ENCODE results near the gene SNW1. TPM values are rescaled to one million over a fixed set of nuclear protein-coding genes. Genes with fewer than 3 reads are reported as not detected.
A peak's percentile ranks its signal among the peaks of the same experiment; 100 is the strongest.

Gene SNW1
- total RNA-seq, 1 experiment from 2014 or later, result 67.5 TPM

- peaks cover 59% of the 10 kb centered on the region for H3K36me3 ChIP-seq (ENCODE audit: low read depth, low read length)
- H3F3A ChIP-seq (ENCODE audit: low read length, unreplicated experiment), result peaks cover 2% of the 10 kb centered on the region
- CTCF ChIA-PET, result no interaction called here
These were observed 38.7 kb downstream of the SNW1 start for GRCh38 chr14:77722301-77722700.

GRCh38 chr14:77721437-77721836 lies 39.5 kb downstream of the SNW1 start:
- intact Hi-C loops (cut with micrococcal nuclease), result no loop called here
- Histone ChIP-seq H3K9me3 (ENCODE audit: low read length) (no peaks in the 10 kb centered on the region), H3K27me3 (ENCODE audit: low read length) (no peaks in the 10 kb centered on the region), H3F3A (ENCODE audit: low read length, unreplicated experiment) (peaks cover 6% of the 10 kb centered on the region), H3K9me2 (replicated peaks; ENCODE audit: low read length) (no peaks in the 10 kb centered on the region), H3K27ac (ENCODE audit: low read length) (no peak overlapping the region), H3K9ac (ENCODE audit: low read length) (no peak overlapping the region), H4K20me1 (ENCODE audit: low read length) (no peaks in the 10 kb centered on the region), H3K4me1 (ENCODE audit: insufficient read depth, low read length) (no peaks in the 10 kb centered on the region), H2AFZ (ENCODE audit: low read length) (no peak overlapping the region), H3K36me3 (ENCODE audit: low read depth, low read length) (peaks cover 57% of the 10 kb centered on the region), H3K4me2 (ENCODE audit: low read length) (no peak overlapping the region), H3K79me2 (ENCODE audit: low read length) (no peaks in the 10 kb centered on the region), H3K4me3 (ENCODE audit: low read length) (no peak overlapping the region)
- POLR2A ChIA-PET (ENCODE audit: unreplicated experiment), result no interaction called here
- no peak for TF ChIP-seq EZH2 (IDR thresholded peaks at IDR 0.05; ENCODE audit: low read length, unreplicated experiment)
- TF ChIP-seq EZH2phosphoT487 (IDR thresholded peaks at IDR 0.05; ENCODE audit: borderline replicate concordance, low read length), result no peak
- TF ChIP-seq, protein P1, sequence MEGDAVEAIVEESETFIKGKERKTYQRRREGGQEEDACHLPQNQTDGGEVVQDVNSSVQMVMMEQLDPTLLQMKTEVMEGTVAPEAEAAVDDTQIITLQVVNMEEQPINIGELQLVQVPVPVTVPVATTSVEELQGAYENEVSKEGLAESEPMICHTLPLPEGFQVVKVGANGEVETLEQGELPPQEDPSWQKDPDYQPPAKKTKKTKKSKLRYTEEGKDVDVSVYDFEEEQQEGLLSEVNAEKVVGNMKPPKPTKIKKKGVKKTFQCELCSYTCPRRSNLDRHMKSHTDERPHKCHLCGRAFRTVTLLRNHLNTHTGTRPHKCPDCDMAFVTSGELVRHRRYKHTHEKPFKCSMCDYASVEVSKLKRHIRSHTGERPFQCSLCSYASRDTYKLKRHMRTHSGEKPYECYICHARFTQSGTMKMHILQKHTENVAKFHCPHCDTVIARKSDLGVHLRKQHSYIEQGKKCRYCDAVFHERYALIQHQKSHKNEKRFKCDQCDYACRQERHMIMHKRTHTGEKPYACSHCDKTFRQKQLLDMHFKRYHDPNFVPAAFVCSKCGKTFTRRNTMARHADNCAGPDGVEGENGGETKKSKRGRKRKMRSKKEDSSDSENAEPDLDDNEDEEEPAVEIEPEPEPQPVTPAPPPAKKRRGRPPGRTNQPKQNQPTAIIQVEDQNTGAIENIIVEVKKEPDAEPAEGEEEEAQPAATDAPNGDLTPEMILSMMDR (conservative IDR thresholded peaks at IDR 0.05; ENCODE audit: low read depth, low read length), result no peak
- no TSS peak for BruUV-seq (replicated peaks)
- DNase-seq, result no peak
- CTCF ChIA-PET, result interaction anchor here (0.6 kb wide), 1 partner anchor 9 kb away, joined by 10 read pairs; no protein-coding TSS in a partner anchor
- ATAC-seq, result no peak

More at GRCh38 chr14:77722301-77722700, 38.7 kb downstream of the SNW1 start:
- TF ChIP-seq, protein P1 (conservative IDR thresholded peaks at IDR 0.05; ENCODE audit: low read depth, low read length), result no peak
- TF ChIP-seq EZH2 (IDR thresholded peaks at IDR 0.05; ENCODE audit: low read length, unreplicated experiment) (no peak), EZH2phosphoT487 (IDR thresholded peaks at IDR 0.05; ENCODE audit: borderline replicate concordance, low read length) (no peak)
- intact Hi-C loops (cut with micrococcal nuclease), result no loop called here
- H3K9ac ChIP-seq (ENCODE audit: low read length), result no peak overlapping the region
- no peaks in the 10 kb centered on the region for H3K27me3 ChIP-seq (ENCODE audit: low read length)
- H3K4me3 ChIP-seq (ENCODE audit: low read length), result no peak overlapping the region
- H2AFZ ChIP-seq (ENCODE audit: low read length), result no peak overlapping the region
- no peaks in the 10 kb centered on the region for H3K4me1 ChIP-seq (ENCODE audit: insufficient read depth, low read length)
- no peak for ATAC-seq
- no TSS peak for BruUV-seq (replicated peaks)
- POLR2A ChIA-PET (ENCODE audit: unreplicated experiment), result no interaction called here
- no peaks in the 10 kb centered on the region for H3K79me2 ChIP-seq (ENCODE audit: low read length)
- H3K4me2 ChIP-seq (ENCODE audit: low read length), result no peak overlapping the region
- H3K9me3 ChIP-seq (ENCODE audit: low read length), result no peaks in the 10 kb centered on the region
- DNase-seq, result no peak
- H3K27ac ChIP-seq (ENCODE audit: low read length), result no peak overlapping the region
- H3K9me2 ChIP-seq (replicated peaks; ENCODE audit: low read length), result no peaks in the 10 kb centered on the region
- H4K20me1 ChIP-seq (ENCODE audit: low read length), result no peaks in the 10 kb centered on the region

- Histone ChIP-seq H3K9ac (ENCODE audit: low read length) (no peak overlapping the region), H3K79me2 (ENCODE audit: low read length) (peaks cover 18% of the 10 kb centered on the region), H4K20me1 (ENCODE audit: low read length) (no peaks in the 10 kb centered on the region), H3K4me3 (ENCODE audit: low read length) (no peak overlapping the region), H3K4me2 (ENCODE audit: low read length) (no peak overlapping the region), H2AFZ (ENCODE audit: low read length) (no peak overlapping the region), H3K9me2 (replicated peaks; ENCODE audit: low read length) (no peaks in the 10 kb centered on the region), H3K36me3 (ENCODE audit: low read depth, low read length) (peaks cover 52% of the 10 kb centered on the region), H3K4me1 (ENCODE audit: insufficient read depth, low read length) (no peaks in the 10 kb centered on the region), H3K27me3 (ENCODE audit: low read length) (no peaks in the 10 kb centered on the region), H3K9me3 (ENCODE audit: low read length) (no peaks in the 10 kb centered on the region), H3F3A (ENCODE audit: low read length, unreplicated experiment) (peaks cover 6% of the 10 kb centered on the region), H3K27ac (ENCODE audit: low read length) (no peak overlapping the region)
- TF ChIP-seq, protein P1 (conservative IDR thresholded peaks at IDR 0.05; ENCODE audit: low read depth, low read length), result no peak
- TF ChIP-seq EZH2phosphoT487 (IDR thresholded peaks at IDR 0.05; ENCODE audit: borderline replicate concordance, low read length), result no peak
- TF ChIP-seq EZH2 (IDR thresholded peaks at IDR 0.05; ENCODE audit: low read length, unreplicated experiment), result no peak
- POLR2A ChIA-PET (ENCODE audit: unreplicated experiment), result no interaction called here
- intact Hi-C loops (cut with micrococcal nuclease), result no loop called here
- DNase-seq, result no peak
- BruUV-seq (replicated peaks), result TSS peak; percentile 72
- no peak for ATAC-seq
- CTCF ChIA-PET, result interaction anchor here (0.7 kb wide), 2 partner anchors 156 to 259 kb away, joined by 3 to 5 read pairs; no protein-coding TSS in a partner anchor
These were observed 43.2 kb downstream of the SNW1 start for GRCh38 chr14:77717608-77718305.
